DMS53 treated with DMSO at 0.1 percent for 48 hours (cell line): ENCODE data around the gene MED9.

ENCODE experiments used
- DNase-seq: peaks from one replicate; lab custom pipeline; 2025; ENCODE audit not compliant: unreplicated experiment; lab: John Stamatoyannopoulos, UW

Gene MED9

DNA sequence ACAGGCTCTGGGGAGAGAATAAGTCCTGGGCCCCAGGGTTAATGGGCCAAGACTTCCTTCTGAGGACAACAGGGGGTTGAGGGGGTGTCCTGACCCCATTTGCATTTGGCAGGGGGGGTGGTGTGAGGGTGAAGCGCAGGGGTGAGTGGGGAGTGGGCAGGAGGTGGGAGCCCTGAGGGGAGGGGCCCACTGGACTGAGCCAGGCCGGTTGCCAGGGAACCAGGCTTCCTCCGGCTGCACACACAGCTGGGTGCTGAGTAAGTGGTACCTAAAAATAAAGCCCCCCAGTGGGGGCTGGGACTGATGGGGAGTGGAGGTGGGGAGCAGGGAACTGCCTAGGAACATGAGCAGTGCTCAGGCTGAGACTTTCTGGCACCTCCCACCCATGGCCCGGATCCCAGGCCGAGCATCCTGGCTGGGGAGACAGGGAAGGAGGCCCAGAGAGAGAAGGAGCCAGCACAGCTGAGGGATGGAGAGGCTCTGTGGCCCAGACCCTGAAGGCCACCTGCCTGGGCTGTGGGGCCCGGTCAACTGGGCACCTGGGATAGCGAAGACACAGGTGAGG, 26.8 kb downstream of the MED9 start:
- DNase-seq, result no peak

DNA sequence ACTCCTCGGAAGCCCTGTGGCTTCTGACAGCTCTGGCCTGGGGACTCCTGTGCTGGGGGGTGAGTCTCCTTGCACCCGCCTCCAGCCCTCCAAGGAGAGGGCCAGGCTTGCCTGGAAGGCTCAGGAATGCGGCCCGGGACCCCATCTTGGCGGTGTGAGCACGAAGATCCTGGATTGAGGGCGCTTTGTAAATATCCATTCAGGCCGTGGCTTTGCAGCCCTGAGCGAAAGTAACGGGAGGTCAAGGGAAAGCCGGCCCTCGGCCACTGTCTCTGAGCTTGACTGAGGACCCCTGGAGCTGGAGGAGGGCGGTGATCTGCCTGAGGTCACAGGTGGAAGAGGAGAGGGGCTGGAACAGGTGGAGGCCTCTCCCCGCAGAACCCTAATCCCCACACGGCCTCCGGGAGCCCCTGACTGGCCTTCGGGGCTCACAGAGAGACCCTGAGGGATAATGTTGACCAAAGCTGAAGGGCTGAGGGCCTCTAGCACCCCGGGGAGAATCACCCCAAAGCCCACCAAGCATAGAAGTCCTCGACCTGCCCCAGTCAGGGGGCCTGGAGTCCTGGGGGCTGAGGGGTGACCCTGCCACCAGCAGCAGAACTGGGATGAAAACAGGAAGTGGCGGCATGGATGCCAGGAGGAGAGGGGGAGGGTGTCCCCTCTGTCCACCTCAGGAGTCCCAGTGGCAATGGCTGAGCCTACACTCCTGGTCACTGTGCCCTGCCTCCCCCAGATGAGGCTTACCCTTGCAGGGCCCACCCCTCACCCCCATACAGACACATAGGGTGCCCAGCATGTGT, 27.7 kb downstream of the MED9 start:
- DNase-seq, result no peak

DNA sequence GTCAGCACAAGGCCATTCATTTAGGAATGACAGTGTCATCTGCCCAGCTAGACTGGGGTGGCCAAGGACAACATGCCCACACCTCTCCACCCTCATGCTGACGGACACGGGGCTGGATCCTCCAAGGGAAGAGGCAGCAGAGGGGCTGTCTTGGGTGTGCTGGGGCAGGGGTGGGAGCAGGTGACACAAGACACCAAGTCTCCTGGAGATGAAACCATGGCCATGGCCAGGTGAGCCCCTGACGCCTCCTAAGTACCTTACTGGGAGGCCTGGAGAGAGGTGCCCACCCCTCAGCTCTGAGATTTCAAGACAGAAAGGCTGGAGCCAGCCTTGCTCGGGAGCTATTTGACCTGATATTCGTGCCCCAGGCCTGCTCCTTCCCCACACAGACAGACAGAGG, 28.4 kb downstream of the MED9 start:
- no peak for DNase-seq

DNA sequence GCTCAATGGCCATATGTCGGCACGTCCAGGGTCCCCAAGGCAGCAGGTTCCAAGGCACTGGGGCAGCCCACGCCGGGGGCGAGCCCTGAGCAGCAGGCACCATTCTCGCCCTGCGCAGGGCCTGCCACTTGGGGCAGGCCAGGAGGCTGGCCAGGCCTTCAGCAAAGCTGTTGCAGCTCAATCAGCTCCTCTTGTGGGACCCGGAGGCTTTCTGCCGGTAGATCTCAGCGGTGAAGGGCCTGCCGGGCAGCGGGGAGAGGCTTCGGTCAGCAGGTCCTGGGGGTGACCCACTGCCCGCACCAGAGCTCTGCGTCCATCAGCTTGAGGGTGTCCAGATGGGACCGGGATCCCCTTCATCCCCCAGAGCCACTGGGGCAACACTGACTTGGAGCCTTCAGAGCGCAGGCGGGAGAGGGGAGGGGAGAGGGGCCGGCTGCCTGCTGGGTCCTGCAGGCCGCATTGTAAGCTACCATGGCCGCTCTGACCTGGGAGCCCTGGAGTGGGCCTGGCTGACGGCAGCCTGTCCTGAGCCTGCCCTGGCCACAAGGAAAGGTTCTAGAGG, 28.9 kb downstream of the MED9 start:
- DNase-seq, result no peak

DNA sequence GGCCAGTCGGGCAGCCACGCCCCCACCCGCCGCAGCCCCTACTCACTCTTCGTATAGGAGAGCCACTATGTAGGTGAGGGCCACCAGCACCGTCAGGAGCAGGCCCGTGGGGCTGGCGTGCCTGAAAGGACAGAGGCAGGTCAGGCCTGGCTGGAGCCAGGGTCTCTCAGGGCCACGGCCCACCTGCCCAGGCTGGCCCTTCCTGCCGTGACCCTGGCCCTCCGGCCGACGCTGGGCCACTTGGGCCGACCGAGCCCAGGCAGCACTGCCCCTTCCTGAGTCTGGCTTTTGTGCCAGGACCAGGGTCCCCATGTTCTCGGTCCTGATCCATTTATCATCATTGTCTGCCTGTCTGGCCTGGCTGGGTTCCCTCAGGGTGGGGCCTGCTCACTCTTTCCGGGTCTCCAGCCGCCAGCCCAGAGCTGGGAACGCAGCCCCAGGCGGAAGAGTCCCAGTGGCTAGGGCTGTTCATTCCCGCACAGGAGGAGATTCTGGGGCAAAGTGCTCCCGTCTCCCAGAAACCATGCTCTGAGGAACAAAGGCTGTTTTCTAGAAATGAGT, 29.5 kb downstream of the MED9 start:
- no peak for DNase-seq

DNA sequence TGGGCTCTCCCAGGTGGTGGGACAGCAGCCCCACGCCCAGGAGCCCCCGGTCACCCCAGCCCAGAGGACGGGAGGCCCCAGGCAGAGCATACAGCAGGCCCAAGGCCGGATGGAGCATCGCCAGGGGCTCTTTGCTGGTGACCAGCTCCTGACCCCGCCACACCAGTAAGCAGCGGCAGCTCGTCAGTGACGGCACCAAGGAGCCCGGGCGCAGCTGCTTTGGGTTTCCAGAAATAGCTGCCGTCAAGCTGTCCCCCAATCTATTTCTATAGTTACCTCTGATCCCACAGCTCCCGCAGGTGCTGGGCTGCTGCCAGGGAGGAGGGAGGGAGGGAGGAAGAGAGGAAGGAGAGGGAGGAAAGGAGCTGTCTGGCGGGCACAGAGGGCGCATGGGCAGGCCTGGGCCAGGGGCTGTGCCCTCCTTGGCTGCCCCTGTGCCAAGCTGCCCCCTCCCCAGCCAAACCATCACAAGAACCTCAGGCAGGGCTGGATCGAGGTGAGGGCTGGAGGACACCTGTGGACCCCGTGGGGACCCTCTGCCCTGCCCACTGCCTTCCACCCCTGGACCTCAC, 30.2 kb downstream of the MED9 start:
- DNase-seq, result no peak

DNA sequence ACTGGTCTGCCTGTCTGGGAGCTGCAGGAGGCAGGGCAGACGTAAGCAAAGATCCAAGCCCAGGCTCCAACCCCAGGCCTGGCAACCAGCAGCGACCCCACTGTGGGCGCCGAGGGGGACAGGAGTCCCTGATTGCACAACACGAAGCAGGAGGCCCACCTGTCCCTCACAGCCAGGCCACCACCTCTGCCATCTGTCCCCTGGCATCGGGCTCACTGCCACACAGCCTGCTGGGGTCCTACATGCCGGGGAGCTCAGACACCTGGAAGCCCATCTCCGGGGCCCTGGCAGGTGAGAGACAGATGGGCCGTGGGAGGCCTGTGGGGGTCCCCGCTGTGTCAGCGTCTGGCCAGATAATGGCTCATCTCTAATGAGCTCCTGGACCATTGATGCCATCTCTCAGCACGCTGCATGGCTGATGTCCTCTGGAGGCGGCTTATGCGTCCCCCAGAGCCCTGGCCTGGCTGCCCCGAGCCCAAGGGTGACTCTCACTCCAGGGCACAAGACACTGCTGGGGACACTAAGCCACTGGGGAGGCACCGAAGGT, 30.7 kb downstream of the MED9 start:
- no peak for DNase-seq

DNA sequence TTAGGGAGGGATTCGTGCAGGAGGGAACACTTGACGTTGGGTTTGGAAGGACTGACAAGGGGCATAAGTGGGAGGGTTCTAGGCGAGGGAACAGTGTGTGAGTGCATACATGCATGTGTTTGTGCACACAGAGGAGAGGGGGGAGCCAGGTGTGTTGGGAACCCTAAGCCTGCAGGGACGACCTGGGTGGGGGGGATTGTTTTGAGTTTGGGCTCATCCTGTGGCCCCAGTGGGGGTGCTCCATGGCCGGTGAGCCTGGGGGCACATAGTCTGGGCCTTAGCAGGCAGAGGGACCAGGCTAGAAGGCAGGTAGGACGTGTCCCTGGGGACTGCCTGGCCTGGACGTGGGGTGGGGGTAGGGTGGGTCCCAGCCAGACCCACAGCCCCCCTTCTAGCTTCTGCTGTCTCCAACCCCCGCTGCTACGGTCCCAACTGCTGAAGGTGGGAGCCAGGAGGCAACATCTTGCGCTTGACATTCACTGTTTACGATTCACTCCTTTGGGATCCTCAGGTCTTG, 31.3 kb downstream of the MED9 start:
- DNase-seq, result no peak

DNA sequence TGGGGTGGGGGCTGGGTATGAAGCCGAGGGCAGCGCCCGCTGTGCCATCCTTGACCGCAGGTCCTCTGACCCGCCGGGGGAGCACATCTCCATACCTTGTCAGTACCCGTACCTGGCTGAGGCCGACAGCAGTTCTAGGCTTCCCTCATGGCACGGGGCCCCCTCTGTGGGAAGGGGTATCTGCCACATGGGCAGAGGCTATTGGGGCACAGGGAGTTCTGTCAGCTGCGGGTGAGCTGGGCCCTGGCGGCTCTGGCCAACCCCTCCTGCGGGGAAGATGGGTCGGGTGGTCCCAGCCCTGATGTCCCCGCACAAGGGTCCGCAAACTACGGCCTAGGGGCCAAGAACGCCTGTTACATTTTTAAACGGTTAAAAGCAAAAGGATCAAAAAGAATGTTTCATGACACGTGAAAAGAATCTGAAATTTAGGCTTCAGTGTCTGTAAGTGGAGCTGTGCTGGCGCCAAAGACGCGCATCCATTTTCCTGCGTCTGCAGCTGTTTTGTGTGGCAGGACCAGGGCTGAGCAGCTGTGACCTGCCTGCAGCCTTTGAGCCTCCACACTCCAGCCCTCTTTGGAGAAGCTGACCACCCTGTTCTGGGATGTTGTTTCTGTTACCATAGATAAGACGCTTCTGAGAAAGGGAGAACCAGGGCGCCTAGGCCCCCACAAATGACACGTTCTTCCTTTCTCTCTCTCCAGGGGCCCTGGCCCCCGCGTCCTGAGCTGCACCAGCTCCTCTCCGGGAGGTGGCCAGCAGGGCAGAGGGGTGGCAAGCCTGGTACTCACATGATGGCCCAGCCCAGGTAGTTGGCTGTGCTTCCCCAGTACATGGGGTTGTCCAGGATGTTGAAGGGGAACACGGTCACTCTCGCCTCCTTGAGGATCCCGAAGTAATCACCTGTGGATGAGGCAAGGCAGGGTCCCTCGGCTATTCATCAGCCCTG, 32.1 kb downstream of the MED9 start:
- DNase-seq, result no peak

DNA sequence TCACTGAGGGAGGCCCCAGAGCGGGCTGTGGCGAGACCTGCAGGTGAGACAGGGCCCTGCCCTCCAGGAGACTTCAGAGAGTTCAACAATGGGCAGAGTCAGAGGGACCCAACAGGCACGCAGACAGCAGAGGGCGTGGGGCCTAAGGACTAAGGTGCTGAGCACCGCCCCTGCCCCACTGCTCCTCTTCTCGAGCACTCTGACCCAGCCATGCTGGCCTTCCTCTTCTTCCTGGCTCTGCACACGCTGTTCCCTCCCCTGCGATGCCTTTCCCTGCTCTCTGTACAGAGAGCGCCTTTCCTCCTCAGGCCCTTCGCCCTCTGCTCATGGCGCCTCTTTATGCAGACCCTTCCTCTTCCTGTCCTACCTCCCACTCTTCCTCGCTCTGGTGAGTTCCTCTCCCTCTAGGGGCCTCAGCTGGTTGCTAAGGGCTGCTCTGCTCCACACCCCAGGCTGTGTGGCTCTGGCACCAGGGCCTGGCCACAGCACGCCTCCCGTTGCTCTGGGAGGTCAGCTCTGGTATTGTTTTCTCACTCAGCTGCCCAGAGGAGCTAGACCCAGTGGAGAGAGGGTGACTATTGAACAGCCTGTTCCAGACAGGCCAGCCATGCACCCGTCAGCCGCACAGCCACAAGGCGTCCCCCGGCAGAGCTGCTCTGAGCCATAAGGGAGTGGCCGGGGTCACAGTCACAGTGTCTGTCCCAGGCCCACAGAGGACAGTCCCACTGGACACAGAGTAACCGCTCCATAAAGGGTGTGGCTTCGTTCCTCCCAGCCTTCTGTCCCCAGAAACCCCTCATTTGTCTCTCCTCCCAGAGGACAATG, 33.0 kb downstream of the MED9 start:
- DNase-seq, result no peak

DNA sequence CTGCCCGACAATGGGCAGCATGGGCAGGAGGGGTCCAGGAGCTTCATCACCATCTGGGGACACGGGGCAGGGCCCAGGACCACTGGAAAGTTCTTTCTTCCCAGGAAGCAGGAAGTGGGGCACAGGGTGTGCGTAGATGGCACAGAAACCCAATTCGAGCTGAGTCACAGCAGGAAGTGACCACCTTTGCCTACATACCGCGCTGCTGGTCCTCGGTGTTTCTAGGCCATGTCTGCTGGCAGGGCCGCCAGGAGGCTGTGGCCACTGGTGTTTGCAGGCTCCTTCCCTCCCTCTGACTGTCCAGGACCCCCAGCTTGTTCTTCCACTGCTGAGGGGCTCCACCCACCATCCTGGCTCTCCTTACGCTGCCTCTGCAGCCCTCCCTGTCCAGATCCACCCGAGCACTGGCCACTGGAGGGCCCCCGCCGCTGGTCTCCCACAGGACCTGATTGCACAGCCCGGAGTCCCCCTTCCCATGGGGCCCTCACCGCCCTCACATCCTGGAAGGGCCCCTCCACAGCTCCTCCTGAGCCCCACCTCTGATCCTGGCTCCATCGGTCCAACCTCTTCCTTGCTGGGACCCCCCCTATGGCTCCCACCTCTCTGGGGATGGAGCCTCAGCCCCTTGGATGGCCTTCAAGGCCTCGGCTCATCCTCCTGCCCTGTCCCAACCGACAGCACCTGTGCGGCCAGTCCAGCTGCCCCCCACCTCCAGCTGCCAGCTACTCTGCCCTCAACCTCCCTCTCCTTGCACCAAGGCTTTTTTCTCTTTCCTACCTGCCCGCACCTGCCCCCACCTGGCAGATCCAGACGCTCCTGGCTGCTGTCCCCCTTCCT, 33.9 kb downstream of the MED9 start:
- DNase-seq, result no peak

DNA sequence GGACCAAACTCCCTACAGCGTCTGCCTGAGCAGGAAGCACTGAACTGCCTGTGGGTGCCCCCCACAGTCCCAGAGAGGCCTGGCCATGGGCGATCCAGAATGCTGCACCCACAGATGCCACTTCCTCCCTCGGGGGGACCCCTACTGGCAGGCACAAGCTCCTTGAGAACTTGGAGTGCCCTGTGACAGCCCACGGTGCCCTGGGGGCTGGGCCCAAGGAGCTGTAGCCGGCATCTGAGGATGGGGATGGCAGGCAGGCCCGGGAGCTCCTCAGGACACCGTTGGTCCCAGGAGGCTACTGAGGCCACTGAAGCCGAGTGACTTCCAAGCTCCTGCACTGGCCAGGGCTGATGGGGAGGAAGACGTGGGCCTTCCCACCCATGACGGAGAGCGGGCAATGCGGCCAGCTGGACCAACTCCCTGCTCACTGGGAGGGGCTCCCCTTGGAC, 34.5 kb downstream of the MED9 start:
- no peak for DNase-seq

DNA sequence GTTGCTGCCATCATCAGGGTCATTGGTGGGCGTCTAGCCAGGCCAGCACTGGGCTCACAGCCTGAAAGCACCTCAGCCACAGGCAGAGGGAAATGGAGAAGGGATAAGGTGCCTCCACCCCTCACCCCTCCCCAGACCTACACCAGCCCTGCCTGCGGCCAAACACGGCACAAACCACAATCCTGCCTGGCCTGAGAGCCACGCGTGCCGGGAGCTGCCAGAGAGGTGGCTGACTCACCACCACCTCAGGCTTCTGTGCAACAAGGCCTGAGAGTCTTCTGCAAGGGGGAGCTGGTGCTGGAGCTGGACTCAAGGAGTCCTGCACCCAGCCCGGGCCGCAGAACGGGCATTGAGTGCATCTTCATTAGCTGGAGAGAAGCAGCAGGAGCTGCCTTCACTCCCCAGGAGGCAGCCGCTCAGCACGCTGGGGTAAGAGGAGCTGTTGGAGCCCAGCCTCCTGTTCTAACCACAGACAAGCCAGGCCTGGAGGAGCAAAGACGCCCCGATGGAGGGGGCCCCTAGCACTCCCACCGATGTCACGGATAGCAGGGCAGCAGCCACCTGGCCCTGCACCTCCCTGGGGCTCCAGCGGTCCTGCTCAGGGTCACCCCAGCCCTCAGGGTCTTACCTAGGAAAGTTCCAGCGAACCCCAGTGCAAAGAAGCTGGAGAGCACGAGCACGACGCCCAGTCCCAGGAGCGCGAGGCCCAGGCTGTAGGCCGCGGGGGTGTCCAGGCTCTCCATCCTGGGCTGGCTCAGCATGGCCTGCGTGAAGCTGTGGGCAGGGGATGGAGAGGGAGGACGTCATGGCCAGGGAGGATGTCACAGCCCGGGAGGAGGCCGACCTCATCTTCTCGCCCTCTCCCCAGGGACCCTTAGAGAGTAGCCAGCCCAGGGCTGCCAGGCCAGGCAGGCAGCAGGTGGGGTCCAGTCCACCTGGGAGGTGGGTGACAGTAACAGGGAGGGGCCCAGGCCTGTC, 35.4 kb downstream of the MED9 start:
- no peak for DNase-seq

DNA sequence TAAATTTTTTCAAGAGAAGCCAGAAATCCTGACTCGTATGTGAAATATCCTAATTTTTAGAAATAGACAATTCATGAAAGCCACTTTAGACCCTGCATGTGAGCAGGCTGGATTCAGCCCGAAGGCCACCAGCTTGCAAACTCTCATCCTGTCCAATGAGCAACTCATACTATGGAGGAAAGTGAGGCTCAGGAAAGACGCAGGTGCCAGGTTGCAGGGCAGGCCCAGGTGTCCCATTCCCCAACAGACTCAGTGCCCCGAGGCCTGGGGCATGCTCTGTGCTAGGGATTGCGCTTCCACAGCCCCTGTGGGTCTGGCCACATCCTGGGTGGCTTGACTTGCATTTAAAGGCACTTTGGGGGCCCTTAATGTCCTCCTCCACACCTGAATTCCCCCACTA, 36.1 kb downstream of the MED9 start:
- no peak for DNase-seq

DNA sequence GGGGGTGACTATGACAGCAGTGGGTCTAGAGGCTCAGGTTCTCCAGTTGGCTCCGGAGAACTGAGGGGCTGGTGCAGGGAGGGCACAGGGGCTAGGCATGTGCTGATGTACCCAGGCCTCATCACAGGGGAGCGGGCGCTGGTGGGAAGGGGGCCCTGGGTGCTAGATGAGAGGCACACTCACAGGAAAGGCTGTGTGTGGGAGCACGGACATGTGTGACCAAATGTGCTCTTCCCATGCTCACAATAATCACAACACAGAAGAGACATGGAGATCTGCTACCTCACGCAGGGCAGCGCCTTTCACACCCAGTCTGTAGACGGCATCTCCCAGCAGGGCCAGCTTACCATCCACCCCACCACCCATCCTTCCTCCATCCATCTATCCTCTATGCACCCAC, 36.8 kb downstream of the MED9 start:
- no peak for DNase-seq

DNA sequence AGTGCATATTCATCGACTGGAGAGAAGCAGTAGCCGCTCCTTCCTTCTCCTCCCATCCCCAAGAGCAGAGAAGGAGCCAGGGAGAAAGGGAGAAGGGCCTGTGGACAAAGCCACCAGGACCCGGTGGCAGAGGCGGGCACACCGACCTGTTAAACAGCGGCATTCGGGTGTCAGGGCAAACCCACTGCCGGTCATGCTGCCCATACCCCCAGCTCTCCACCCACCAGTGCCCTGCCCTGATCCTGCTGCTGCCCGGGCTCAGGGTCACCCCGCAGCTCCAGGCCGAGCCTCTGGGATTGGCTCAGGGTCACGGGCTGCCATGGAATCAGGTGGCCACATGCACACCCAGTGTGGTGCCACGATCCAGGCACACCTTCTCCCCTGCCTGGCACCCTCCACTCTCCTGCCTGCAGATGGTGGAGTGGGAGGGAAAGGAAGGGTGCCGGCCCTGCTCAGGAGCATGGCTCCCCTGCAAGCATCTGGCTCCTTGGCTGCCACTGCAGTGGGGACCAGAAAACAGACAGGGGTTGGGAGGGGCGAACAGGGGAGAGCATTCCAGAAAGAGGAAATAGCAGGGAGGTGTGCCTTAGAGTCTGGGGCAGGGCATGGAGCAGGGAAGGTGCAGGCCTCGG, 37.7 kb downstream of the MED9 start:
- DNase-seq, result no peak
